GM12878 (cell line): ENCODE data around the gene ISG15. TPM values are rescaled to one million over a fixed set of nuclear protein-coding genes. Genes with fewer than 3 reads are reported as not detected.

Experiments used
- ATAC-seq: fragments of 200-7000 bp; cut with Tn5 transposase; 3 replicates; pipeline ENCODE4 v1.9.1; 2020; ENCODE audit warnings: mild to moderate bottlenecking, moderate library complexity
- BruUV-seq: library from RNA; stranded (reverse); fragments of 400-500 nt; replicated peaks from 2 replicates; lab custom pipeline; 2021; lab: Mats Ljungman, UMichigan
- CTCF ChIA-PET: fragments of 300-600 bp; sonication (Branson Sonifier 250); formaldehyde crosslinking; extraction: SDS; loops from one replicate; lab custom pipeline; 2021; ENCODE audit warnings: inconsistent platforms; lab: Yijun Ruan, JAX
- POLR2A ChIA-PET: fragments of 350-600 bp; formaldehyde crosslinking; extraction: SDS; loops from one replicate; lab custom pipeline; 2021; ENCODE audit warnings: inconsistent platforms; lab: Charles Lee
- RAD21 ChIA-PET: fragments of 300-600 bp; sonication (Branson Sonifier 250); formaldehyde crosslinking; loops from one replicate; lab custom pipeline; 2023; ENCODE audit warnings: antibody characterized with exemption; ENCODE audit not compliant: unreplicated experiment; lab: Charles Lee
- SMC1A ChIA-PET: fragments of 300-600 bp; sonication (Branson Sonifier 250); formaldehyde crosslinking; loops from one replicate; lab custom pipeline; 2023; ENCODE audit not compliant: unreplicated experiment, uncharacterized antibody; lab: Charles Lee
- DNase-seq: peaks from one replicate; pipeline ENCODE4 v3.0.0-alpha.2; 2011; ENCODE audit warnings: low read depth, low spot score
- FAIRE-seq: peaks from 3 replicates; lab custom pipeline; 2011; peaks lifted over from hg19 to GRCh38; lab: Jason Lieb, UNC
- H2AFZ ChIP-seq: 2 replicates; pipeline ENCODE4 v1.6.0; 2011; ENCODE audit warnings: low read depth, low read length, control low read depth; ENCODE audit not compliant: control insufficient read depth
- H3K27ac ChIP-seq: 2 replicates; pipeline ENCODE4 v1.5.1; 2011; ENCODE audit warnings: control low read depth; ENCODE audit not compliant: control insufficient read depth, insufficient read depth
- H3K27me3 ChIP-seq, 2 experiments: replicated peaks in 1 of 2; 2 replicates each; pipeline versions ENCODE4 v1.6.0 to v1.6.1; 2011; ENCODE audit warnings: low read length in 1 of 2; ENCODE audit not compliant: control insufficient read depth in 2 of 2, insufficient read depth in 2 of 2
- H3K36me3 ChIP-seq, 2 experiments: 2 replicates each; pipeline ENCODE4 v1.5.1; 2011; ENCODE audit warnings: low read length in 1 of 2; ENCODE audit not compliant: control insufficient read depth in 2 of 2, insufficient read depth in 2 of 2
- H3K4me1 ChIP-seq: 2 replicates; pipeline ENCODE4 v1.6.1; 2011; ENCODE audit warnings: mild to moderate bottlenecking, low read length, moderate library complexity, mixed read lengths; ENCODE audit not compliant: control insufficient read depth, insufficient read depth
- H3K4me2 ChIP-seq: 2 replicates; pipeline ENCODE4 v1.6.0; 2011; ENCODE audit warnings: control low read depth; ENCODE audit not compliant: control insufficient read depth, insufficient read depth
- H3K4me3 ChIP-seq: fragments of 200-600 bp; sonication (generic); 2 replicates; pipeline ENCODE4 v1.5.1; 2016
- H3K79me2 ChIP-seq: 2 replicates; pipeline ENCODE4 v1.6.0; 2011; ENCODE audit warnings: low read length; ENCODE audit not compliant: control insufficient read depth, insufficient read depth
- H3K9ac ChIP-seq: 2 replicates; pipeline ENCODE4 v1.8.0; 2011; ENCODE audit warnings: low read length, control low read depth, mixed read lengths; ENCODE audit not compliant: control insufficient read depth, insufficient read depth
- H3K9me3 ChIP-seq: replicated peaks from 3 replicates; pipeline ENCODE4 v1.5.1; 2011; ENCODE audit warnings: mild to moderate bottlenecking, low read length; ENCODE audit not compliant: control insufficient read depth, insufficient read depth
- H4K20me1 ChIP-seq: 2 replicates; pipeline ENCODE4 v1.6.0; 2011; ENCODE audit not compliant: control insufficient read depth, insufficient read depth
- BMI1 ChIP-seq: fragments of 450-650 bp; IDR thresholded peaks from 2 replicates; pipeline ENCODE4 v1.6.1; 2016; ENCODE audit warnings: mild to moderate bottlenecking, moderate library complexity, borderline replicate concordance
- BRCA1 ChIP-seq: IDR thresholded peaks from 2 replicates; pipeline ENCODE4 v1.6.1; 2011; ENCODE audit warnings: low read depth, low read length, improper control_type of control experiment
- CBX3 ChIP-seq: fragments of 200-600 bp; sonication (generic); IDR thresholded peaks from 2 replicates; pipeline ENCODE4 v1.6.1; 2016; ENCODE audit warnings: low read depth, borderline replicate concordance
- KDM1A ChIP-seq: fragments of 200-600 bp; sonication (generic); IDR thresholded peaks from 2 replicates; pipeline ENCODE4 v1.6.1; 2016; ENCODE audit warnings: borderline replicate concordance
- MEF2B ChIP-seq: fragments of 450-650 bp; IDR thresholded peaks from 2 replicates; pipeline ENCODE4 v1.6.1; 2018; ENCODE audit warnings: mild to moderate bottlenecking, moderate library complexity; ENCODE audit not compliant: partially characterized antibody, poor library complexity, severe bottlenecking
- MTA2 ChIP-seq: fragments of 450-650 bp; IDR thresholded peaks from 2 replicates; pipeline ENCODE4 v1.6.1; 2016; ENCODE audit warnings: low read depth, mild to moderate bottlenecking, moderate library complexity
- MYB ChIP-seq: fragments of 150-350 bp; IDR thresholded peaks from 2 replicates; pipeline ENCODE4 v1.6.1; 2014; ENCODE audit warnings: mild to moderate bottlenecking, low read depth, low read length, borderline replicate concordance
- RAD51 ChIP-seq: fragments of 450-650 bp; IDR thresholded peaks from 2 replicates; pipeline ENCODE4 v1.6.1; 2016; ENCODE audit warnings: moderate library complexity, mild to moderate bottlenecking, inconsistent platforms
- whole genome bisulfite sequencing: methylation state at CpG from one replicate; pipeline ENCODE4 v1.1.6; 2016; ENCODE audit warnings: low lambda C conversion rate; ENCODE audit not compliant: insufficient replicate concordance, insufficient coverage; ENCODE audit errors: missing lambda C conversion rate; 5-methylcytosine and 5-hydroxymethylcytosine counted together
- in situ Hi-C: fragments of 300-500 bp; cut with MboI; formaldehyde crosslinking; loops from 9 replicates; pipeline ENCODE4 v1.14.3; 2018; ENCODE audit warnings: mixed read lengths
- intact Hi-C: fragments of 100-400 bp; cut with micrococcal nuclease; formaldehyde crosslinking; loops from one replicate; pipeline ENCODE4 v1.14.2; 2022; ENCODE audit not compliant: unreplicated experiment
- polyA plus RNA-seq, 11 experiments: library from polyadenylated mRNA; depleted of rRNA in 4 of 11; unstranded in 6 of 11; stranded (reverse) in 5 of 11; fragments of >200 nt; fragmentation: Nextera tagmentation in 4 of 11; fragmentation: Illumina TruSeq in 1 of 11; extraction: Ambion mirVana in 4 of 11; extraction: Trizol in 1 of 11; gene quantifications; 1 replicate in 1 of 11; 2 replicates in 10 of 11; pipeline versions ENCODE4 v1.2.1 to v1.2.3, GENCODE V29; 2011 to 2016; ENCODE audit warnings: inconsistent platforms in 2 of 11, missing spikeins in 2 of 11, low read depth in 1 of 11
- total RNA-seq, 4 experiments: library from RNA; depleted of rRNA in 3 of 4; stranded (reverse); fragments of >200 nt in 3 of 4; fragmentation: Illumina TruSeq in 1 of 4; extraction: Trizol in 1 of 4; gene quantifications; 2 replicates each; pipeline versions ENCODE4 v1.2.1 to v1.2.3, GENCODE V29; 2013 to 2021

ISG15 gene
- total and polyA plus RNA-seq, 10 of the 15 experiments (the other 5 are each of a cell fraction or from before 2014, with no cell fraction given) = 7.8 to 384 (median 274) TPM

DNA sequence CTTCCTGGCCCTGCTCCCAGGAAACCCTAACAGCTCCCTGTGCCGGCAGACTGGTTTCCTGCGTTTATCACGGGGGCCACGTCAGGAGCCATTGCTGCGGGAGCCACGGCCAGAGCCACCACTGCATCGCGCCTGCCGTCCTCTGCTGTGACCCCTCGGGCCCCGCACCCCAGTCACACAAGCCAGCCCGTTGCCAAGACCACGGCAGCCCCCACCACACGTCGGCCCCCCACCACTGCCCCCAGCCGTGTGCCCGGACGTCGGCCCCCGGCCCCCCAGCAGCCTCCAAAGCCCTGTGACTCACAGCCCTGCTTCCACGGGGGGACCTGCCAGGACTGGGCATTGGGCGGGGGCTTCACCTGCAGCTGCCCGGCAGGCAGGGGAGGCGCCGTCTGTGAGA lies 34.7 kb downstream of the ISG15 start:
- FAIRE-seq (no peak), ATAC-seq (no peak), DNase-seq (no peak)
- Histone ChIP-seq H3K4me2 (no peak overlapping the region), H3K4me3 (no peak overlapping the region), H3K27ac (no peak overlapping the region), H2AFZ (no peak overlapping the region), H4K20me1 (no peaks in the 10 kb centered on the region), H3K9ac (no peak overlapping the region), H3K27me3 (no peaks in the 10 kb centered on the region), H3K4me1 (peaks cover 5% of the 10 kb centered on the region; the same call in 1 of the 2 replicates), H3K79me2 (no peaks in the 10 kb centered on the region), H3K36me3 (peaks cover 3 to 24% of the 10 kb centered on the region in 2 experiments; a peak in 3 of 4 replicates), H3K9me3 (no peaks in the 10 kb centered on the region)
- 89% methylated on average over 18 of the region's 25 CpGs for WGBS
- intact Hi-C loops (no loop called here), in situ Hi-C loops (no loop called here)
- RAD21 ChIA-PET = no interaction called here
- CTCF ChIA-PET = no interaction called here
- no TSS peak for BruUV-seq
- POLR2A ChIA-PET = no interaction called here
- SMC1A ChIA-PET = no interaction called here
- TF ChIP-seq KDM1A (no peak), MTA2 (no peak), RAD51 (no peak), MYB (no peak), BMI1 (no peak), MEF2B (no peak), CBX3 (no peak)

DNA sequence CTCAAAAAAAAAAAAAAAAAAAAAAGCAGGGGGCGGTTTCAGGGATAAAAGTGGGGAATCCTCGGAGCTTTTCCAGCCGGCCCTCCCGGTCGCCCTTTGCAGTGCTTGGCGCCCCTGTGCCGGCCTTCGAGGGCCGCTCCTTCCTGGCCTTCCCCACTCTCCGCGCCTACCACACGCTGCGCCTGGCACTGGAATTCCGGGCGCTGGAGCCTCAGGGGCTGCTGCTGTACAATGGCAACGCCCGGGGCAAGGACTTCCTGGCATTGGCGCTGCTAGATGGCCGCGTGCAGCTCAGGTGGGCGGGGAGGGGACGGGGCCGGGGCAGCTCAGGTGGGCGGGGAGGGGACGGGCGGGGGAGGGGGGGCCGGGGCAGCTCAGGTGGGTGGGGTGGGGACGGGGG lies 35.5 kb downstream of the ISG15 start:
- FAIRE-seq (no peak), ATAC-seq (no peak), DNase-seq (no peak)
- H3K9ac ChIP-seq = no peak overlapping the region
- no TSS peak for BruUV-seq
- ChIA-PET SMC1A (no interaction called here), POLR2A (interaction anchor here (0.6 to 0.8 kb wide), 2 partner anchors 15 to 173 kb away, joined by 4 to 9 read pairs; no protein-coding TSS in a partner anchor), RAD21 (no interaction called here), CTCF (no interaction called here)
- H3K36me3 ChIP-seq = peaks cover 3 to 23% of the 10 kb centered on the region in 2 experiments; a peak in 3 of 4 replicates
- TF ChIP-seq BRCA1 = no peak
- H3K4me2 ChIP-seq = no peak overlapping the region
- WGBS = 93% methylated on average over 16 of the region's 28 CpGs
- no peaks in the 10 kb centered on the region for H3K79me2 ChIP-seq
- H2AFZ ChIP-seq = no peak overlapping the region
- in situ Hi-C loops = no loop called here
- no peaks in the 10 kb centered on the region for H4K20me1 ChIP-seq
- H3K4me1 ChIP-seq = peaks cover 5% of the 10 kb centered on the region; the same call in 1 of the 2 replicates
- intact Hi-C loops = no loop called here
- H3K9me3 ChIP-seq = no peaks in the 10 kb centered on the region
- no peaks in the 10 kb centered on the region for H3K27me3 ChIP-seq
- no peak overlapping the region for H3K27ac ChIP-seq
- no peak overlapping the region for H3K4me3 ChIP-seq
